Fibroblast of skin of right quadriceps (primary cell): Measurements from ENCODE around the gene MBL2.

ENCODE experiments used
- DNase-seq: peaks from one replicate; pipeline ENCODE4 v3.0.0-alpha.2; 2013

MBL2 gene

DNA sequence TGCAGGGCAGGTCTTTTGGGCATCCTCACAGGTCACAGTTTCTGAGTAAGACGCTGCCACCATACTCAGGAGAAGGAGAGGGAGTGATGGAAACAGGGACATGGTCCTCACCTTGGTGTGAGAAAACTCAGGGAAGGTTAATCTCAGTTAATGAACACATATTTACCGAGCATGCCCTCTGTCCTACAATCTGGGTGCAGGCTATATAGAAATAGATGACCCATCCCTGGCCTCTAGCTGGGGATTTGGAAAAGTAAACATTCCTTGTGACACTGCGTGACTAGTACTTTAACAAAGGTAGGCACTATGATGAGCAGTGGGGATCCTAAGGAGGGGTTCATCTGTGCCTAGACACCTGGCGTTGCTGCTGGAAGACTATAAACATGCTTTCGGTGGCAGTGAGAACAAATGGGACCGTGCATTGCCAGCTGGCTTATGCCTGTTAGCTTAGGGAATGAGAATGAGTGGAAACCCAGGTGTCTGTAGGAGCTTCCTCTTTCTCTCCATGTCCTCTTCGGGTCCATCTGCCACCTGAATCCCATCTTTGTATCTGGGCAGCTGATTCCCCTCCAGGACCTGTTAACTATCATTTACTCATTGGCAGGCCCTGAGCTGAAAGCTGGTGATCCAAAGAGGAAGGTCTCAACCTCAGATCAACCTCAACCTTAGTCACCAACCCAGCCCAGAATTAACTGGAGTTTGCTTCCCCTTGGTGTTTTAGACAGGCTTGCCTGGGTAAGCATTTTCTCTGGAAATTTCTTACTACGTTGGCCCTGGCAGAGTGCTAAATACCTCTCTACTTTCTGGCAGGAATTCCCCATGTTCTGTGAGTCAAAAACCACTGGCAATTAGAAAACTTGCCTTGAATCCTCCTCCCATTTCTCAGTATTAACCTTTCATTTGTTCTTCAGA lies 794 bp downstream of the MBL2 start:
- no peak for DNase-seq

DNA sequence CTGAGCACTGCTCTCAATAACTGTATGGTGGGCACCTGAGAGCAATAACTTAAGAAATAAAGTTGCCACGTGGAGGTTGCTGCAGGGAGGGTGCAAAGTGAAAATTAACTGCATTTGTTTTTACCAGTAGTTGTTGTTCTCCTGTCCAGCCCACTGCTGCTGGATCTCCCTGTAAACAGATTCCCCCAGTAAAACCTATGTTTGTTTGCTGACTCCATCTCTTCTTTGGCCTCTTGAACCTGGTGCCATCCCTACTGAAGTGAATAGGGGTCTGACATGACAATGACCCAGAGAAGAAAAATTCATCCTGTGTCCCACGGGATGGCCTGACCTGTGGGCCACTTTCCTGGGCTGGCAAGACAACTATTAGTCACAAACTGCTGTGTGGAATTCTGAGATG lies 1.7 kb downstream of the MBL2 start:
- no peak for DNase-seq

- no peak for DNase-seq
Observed at GRCh38 chr10:52769966-52770365, 2.6 kb downstream of the MBL2 start.

DNA sequence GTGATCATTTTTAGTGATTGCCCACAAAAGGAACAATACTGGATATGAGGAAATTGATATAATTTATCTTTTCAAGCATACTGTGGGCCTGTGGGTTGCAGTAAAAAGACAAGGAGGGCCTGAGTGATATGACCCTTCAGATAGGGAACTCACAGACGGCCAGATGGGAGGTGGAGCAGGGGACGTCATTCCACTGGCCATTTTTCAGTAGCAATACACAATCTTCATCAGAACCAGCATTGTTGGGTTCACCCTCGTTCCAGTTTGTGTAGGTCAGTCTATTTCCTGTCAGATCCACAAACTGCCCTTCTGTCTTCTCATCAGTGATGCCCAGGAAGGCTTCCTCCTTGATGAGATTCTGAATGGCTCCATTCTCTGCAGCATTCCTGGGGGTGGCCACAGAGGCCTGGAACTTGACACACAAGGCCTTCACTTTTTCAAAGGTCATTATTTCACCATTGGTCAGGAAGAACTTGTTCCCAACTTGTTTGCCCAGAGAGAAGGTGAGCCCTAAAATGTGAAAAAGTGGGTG lies 4.5 kb downstream of the MBL2 start:
- no peak for DNase-seq

DNA sequence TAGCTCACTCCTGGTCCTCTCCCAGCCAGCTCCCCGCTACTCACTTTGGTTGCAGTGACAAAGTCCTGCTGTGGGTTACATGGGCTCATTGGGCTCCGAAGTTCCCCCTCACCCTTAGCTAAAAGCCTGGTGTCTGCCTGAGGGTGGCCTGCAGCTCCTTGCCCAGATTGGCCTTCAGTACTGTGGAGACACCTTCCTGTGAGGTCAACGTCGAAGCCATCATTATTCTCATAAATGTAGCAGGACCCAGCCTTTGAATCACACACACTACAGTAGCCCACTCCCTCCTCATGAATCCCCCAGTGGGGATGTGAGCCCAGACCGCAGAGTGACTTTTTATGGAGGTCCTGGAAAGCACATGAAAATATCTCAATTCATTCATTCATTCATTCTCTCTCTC lies 10.5 kb downstream of the MBL2 start:
- no peak for DNase-seq

DNA sequence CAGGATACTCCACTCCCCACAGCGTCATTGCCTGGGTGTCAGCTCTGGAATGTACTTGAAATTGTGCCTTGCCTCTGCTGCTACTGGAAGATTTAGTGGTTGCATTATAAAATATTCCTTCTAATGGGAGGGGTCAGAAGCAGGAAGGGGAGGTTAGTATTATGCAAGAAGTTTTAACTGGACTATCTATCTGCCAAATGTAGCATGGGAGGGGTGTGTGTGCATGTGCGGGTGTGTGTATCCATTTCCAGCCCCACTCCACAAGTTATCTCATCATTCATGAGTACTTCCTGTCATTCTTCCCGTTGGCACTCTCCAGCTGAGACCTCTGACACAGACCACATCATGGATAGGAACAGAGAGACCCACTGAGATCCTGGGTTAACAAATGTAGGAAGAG lies 13.4 kb downstream of the MBL2 start:
- DNase-seq, result no peak

DNA sequence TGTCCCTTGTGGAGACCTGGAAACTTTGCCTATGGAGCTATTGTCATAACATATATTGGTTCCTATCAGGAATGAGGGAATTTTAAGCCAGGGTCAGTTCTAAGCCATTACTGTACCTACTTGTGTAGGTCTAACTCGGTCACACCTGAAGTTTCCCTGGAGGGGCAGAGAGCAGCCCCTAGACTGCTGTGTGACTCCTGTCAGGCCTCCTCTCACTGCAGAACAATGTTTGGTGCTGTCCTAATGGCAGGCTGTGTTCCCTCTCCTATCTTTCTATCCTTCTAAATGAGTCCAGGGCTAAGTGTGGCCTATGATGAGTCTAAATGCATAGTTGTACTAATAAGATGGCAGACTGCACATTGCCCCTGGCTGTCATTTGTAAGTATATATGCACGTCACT lies 14.2 kb downstream of the MBL2 start:
- no peak for DNase-seq

DNA sequence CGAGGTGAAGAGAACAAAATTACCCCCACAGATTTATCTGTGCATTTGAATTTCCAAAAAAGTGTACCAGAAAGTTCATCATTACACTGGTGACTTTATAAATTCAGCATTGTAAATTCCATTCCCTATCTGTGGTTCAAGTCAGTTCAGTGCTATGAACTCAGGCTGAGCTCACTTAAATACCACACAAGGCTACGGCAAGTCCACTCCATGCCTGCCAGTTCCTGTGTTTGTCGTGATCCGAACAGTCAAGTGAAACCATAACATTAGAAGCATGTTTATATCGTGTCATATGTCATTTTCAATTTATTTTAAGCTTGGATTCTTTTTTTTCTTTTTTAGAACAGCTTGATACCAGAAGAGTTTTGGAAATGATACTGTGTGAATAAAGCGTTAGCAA lies 14.8 kb downstream of the MBL2 start:
- DNase-seq, result peak; percentile 24

DNA sequence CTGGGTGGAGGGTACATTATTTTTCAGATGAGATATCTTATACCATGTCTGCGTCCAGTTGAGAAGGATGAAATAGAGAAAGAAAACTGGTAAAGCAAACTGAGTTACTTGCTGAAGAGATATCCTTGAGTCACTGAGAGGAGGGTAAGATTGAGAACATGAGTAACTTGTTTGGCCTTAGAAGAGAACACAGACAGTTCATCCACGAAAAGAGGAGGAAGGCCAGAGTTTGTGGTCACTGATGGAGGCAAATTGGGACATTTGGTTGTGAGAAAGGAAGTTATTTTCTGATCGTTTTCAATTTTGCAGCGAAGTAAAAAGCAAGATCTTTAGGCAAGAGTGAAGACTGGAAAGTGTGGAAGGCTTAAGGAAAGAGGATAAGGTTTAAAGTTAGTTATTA lies 15.6 kb downstream of the MBL2 start:
- DNase-seq, result no peak

- no peak for DNase-seq
Observed at GRCh38 chr10:52756295-52756694, 16.3 kb downstream of the MBL2 start.

GRCh38 chr10:52755297-52756062 lies 17.1 kb downstream of the MBL2 start:
- peak; percentile 80 for DNase-seq

DNA sequence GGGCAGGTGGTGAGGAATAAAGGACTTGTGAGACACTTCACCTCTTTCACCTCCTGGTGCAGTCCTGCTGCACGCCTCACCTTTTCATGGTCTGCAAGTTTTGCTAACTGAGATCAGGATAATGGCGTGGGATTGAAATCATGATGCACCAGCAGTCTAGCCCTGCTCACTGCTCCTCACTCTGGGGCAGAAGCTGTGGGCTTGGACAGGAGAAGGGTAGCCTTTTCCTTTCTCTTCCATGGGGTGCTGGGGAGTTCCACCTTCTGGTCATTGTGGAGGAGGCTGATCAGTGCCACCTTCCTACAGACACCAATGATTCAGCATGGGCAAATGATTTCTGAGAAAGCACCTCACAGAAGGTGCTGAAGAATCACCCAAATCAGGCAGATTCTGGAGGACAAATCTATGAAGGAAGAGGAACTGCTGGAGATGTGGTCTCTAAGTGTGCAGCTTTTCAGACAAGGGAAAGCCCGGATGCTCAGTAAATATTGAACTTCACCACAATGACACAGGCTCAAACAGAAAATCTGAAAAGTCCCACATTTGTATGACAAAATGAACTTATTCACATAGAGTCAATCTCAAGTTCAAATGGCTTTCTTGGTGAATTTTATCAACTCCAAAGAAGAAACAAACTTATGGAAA lies 19.7 kb downstream of the MBL2 start:
- DNase-seq, result no peak

DNA sequence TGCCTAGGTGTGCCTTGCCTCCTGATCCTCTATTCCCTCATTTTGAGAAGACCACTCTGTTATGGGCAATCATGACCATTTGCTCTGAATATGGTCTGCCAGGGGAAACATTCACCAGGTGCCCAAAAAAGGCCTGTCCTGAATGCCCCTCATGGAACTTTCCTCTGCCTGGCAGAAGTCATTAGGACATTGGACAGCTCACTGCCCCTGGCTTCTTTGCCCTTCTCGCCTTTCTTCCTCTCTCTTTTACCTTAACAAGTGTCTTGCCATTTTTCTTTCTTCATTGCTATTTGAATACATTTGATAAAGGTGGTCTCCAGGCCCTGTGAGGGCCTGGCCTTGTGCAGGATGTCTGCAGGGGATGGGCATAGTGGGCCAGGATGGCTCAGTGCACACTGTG lies 20.3 kb downstream of the MBL2 start:
- DNase-seq, result no peak

DNA sequence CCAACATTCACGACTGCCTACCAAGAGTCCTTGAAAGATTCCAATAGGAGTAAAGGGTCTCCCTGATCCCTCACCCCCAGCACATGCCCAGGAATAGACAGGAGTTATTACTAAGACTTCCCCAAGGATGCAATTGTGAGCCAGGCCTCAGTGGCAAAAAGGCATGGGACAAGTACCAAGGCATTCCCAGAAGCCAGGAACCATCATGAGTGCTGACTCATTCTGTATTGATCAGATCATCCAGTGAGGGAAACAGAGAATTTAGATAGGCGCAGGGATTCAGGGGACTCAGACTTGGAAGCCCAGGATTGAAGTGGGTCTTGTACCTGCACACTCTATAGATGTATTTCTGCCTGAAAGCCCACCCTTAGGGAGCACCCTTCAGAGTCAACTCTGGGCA lies 21.2 kb downstream of the MBL2 start:
- no peak for DNase-seq

DNA sequence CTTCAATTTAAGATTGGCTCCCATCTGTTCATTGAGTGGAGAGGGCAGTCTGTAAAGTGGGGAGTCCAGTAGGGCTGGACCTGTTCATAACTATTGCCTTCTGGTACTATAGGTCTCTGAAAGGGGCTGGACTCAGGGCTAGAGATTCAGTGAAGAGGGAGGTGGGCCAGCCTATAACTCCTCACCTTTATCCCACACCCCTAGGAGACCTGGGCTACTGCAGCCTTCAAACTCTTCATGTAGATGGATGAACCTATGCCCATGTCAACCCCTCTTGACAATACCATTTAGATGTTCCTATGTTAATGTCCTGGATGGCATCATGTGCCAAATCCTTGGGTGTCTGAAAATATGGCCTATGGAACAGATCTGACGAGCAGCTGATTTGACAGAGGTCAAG lies 22.0 kb downstream of the MBL2 start:
- no peak for DNase-seq

DNA sequence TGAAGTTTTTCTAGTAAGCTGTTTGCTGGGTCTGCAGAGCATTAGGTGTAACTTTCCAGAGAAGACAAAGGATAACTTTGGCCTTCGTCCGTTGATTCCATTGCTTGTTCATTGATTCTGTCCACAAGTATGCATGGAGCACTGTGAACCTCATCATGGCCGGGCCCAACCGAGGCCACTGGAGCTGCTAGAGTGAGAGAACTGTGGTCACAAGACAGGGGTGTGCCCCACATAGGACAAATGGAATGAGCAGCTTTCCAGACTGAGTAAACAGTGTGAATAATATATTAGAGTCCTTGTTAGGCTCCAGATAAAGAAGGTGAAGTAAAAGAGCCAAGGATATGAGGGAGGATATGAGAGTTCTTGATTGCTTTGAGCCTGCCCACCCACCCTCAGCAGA lies 24.9 kb downstream of the MBL2 start:
- DNase-seq, result no peak

DNA sequence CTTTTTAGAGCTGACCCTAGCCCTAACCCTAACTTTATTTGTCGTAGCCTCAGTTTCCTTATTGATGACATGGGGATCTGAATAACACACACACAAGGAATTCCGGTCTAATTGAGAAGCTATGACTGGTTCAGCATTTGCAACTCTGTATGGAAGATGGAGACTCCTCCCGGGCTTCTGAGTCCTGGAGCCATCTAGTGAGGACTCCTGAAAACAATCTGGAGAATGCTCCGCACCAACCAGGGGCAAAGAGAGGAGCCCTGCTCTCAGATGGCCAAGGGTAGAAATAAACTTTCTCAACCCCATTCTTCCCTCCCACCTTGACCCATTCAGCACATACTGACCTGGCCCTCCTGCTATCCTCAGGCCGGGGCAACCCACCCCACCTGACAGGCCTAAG lies 26.4 kb downstream of the MBL2 start:
- DNase-seq, result peak; percentile 20

DNA sequence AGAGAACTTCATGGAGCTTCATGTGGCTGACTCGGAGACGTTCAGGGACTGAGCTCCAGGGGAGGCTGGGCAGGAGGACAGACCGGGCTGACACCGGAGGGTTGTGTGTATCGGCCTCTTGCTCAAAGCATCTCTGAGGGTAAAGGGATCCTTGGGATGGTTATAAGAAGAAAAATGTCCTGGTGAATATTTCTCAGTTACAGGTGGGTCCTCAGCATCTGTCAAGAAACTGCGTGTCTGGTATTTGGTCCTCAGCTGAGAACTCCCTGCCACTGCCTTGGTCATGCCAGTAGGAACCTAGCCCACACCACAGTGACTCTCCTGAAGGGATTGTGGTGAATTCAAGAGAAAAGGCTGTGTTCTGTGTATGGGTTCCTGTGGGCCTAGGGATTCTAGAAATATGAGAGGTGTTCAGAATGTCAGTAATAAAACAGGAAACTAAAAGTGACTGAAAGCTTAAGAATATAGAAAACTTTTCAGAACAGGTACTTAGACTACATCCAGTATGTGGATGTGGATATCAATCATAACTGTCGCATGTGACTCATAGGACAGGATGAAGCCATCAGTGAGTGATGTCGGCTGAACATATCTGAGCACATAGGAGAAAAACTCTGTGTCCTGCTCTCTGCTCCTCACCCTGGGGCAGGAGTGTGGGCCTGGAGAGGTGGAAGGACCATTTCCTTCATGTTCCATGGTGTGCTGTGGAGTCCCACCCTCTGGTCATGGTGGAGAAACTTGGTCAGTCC lies 28.4 kb downstream of the MBL2 start:
- DNase-seq, result no peak

DNA sequence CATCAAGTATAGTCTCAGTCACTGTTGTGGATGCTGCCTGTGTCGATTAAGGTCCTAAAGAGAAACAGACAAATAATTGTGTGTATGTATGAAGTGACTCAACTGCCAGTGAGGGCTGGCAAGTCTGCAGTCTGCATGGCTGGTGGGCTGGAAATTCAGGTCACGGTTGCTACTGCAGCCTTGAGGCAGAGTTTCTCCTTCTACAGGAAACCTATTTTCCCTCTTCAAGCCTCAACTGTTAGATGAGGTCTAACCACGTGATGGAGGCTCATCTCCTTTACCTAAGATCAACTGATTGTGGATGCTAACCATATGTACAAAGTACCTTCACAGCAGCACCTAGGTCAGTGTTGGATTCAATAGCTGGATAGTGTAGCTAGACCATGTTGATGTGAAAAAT lies 29.9 kb downstream of the MBL2 start:
- no peak for DNase-seq

DNA sequence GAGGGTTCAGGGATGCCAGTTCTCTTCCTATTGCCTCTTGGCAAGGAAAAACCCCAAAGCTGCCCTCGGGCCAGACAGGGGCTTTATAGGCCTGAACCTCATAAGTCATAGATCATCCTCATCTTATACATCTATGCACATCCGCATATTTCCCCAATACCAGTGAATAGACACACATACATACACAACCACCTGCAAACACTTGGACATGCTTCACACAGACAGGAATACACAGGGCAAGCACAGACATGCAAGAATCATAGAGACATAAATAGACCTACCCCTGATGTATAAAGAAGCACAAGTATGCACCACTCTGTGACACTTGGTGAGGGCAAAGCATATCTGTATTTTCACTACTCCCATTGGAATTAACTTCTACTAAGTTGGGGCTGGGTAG lies 30.7 kb downstream of the MBL2 start:
- DNase-seq, result no peak

GRCh38 chr10:52740913-52741675 lies 31.5 kb downstream of the MBL2 start:
- DNase-seq, result peak; percentile 34

GRCh38 chr10:52740155-52740549 lies 32.4 kb downstream of the MBL2 start:
- DNase-seq, result no peak
